ENCODE results near the gene BAZ2A. TPM values are rescaled to one million over a fixed set of nuclear protein-coding genes. Genes with fewer than 3 reads are reported as not detected.

BAZ2A gene
- total RNA-seq, 1 experiment from 2014 or later, result 115 TPM

DNA sequence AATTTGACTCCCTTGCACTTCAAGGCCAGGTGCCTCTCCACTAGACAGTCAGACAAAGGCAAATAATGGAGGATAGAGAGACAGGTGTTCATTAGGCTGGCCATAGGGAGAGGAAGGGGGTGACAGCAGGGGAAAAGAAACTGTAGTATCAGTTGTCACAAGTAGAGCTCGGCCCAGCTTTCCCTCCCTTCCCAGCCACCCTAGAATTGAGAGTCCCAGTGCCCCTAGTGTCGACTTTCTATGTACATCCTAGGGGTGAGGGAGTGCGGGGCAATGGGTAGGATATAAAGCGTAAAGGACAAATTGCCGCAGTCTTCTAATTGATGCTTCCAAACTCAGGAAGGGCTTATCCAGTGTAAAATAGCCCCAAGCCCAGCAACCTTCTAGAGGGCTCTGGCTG lies 39.0 kb downstream of the BAZ2A start:
- BruUV-seq (replicated peaks), result no TSS peak
- ChIA-PET POLR2A (ENCODE audit: unreplicated experiment) (no interaction called here), CTCF (interaction anchor here (0.8 kb wide), 1 partner anchor 77 kb away, joined by 3 read pairs; no protein-coding TSS in a partner anchor)
- Histone ChIP-seq H3K4me1 (replicated peaks; ENCODE audit: insufficient read depth) (no peaks in the 10 kb centered on the region), H3K27me3 (ENCODE audit: insufficient read depth, low read depth) (no peaks in the 10 kb centered on the region), H3K79me2 (ENCODE audit: low read depth) (no peaks in the 10 kb centered on the region), H3K36me3 (ENCODE audit: low read depth) (peaks cover 11% of the 10 kb centered on the region; the same call in 1 of the 2 replicates), H4K20me1 (ENCODE audit: insufficient read depth) (peaks cover 5% of the 10 kb centered on the region; the same call in 1 of the 2 replicates), H3K9me2 (ENCODE audit: insufficient read depth) (no peaks in the 10 kb centered on the region), H3K9me3 (ENCODE audit: insufficient read depth, low read depth) (no peaks in the 10 kb centered on the region), H2AFZ (no peak overlapping the region), H3K4me2 (no peak overlapping the region), H3F3A (ENCODE audit: insufficient read depth, low read depth) (peaks cover 42% of the 10 kb centered on the region), H3K27ac (no peak overlapping the region), H3K4me3 (no peak overlapping the region)
- intact Hi-C loops (cut with micrococcal nuclease; ENCODE audit: unreplicated experiment), result no loop called here
- DNase-seq, result no peak
- no peak for TF ChIP-seq EZH2 (IDR thresholded peaks at IDR 0.05; ENCODE audit: low read depth)
- TF ChIP-seq, protein P1, sequence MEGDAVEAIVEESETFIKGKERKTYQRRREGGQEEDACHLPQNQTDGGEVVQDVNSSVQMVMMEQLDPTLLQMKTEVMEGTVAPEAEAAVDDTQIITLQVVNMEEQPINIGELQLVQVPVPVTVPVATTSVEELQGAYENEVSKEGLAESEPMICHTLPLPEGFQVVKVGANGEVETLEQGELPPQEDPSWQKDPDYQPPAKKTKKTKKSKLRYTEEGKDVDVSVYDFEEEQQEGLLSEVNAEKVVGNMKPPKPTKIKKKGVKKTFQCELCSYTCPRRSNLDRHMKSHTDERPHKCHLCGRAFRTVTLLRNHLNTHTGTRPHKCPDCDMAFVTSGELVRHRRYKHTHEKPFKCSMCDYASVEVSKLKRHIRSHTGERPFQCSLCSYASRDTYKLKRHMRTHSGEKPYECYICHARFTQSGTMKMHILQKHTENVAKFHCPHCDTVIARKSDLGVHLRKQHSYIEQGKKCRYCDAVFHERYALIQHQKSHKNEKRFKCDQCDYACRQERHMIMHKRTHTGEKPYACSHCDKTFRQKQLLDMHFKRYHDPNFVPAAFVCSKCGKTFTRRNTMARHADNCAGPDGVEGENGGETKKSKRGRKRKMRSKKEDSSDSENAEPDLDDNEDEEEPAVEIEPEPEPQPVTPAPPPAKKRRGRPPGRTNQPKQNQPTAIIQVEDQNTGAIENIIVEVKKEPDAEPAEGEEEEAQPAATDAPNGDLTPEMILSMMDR (conservative IDR thresholded peaks at IDR 0.05), result no peak

DNA sequence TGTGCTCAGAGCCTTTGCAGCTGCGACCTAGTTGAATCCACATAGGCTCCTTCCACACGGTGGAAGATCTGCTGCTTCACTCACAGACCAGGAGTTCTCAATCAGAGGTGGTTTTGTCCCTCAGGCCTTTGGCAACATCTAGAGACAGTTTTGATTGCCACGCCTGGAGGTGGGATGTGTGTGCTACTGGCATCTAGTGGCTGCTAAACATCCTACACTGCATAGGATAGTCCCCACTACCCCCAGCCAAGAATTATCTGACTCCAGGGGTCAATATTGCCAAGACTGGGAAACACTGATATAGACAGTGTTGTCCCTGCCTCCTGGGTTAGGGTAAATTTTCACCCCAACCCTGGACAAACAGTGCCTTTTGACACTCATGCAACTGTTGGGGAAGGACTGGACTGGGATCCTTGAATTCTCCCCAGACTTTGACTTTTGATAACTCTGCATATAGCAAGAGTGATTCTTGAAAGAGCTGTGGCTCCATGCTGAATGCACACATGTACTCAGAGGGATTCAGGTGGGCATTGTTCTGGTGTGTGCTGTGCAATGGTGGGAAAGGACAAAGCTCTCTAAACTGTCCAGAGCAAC lies 39.8 kb downstream of the BAZ2A start:
- Histone ChIP-seq H3K9me2 (ENCODE audit: insufficient read depth) (no peaks in the 10 kb centered on the region), H3K79me2 (ENCODE audit: low read depth) (no peaks in the 10 kb centered on the region), H3K36me3 (ENCODE audit: low read depth) (peaks cover 15% of the 10 kb centered on the region), H3K9me3 (ENCODE audit: insufficient read depth, low read depth) (no peaks in the 10 kb centered on the region), H4K20me1 (ENCODE audit: insufficient read depth) (peaks cover 5% of the 10 kb centered on the region; the same call in 1 of the 2 replicates), H2AFZ (no peak overlapping the region), H3K4me3 (no peak overlapping the region), H3K27ac (no peak overlapping the region), H3F3A (ENCODE audit: insufficient read depth, low read depth) (peaks cover 34% of the 10 kb centered on the region), H3K27me3 (ENCODE audit: insufficient read depth, low read depth) (no peaks in the 10 kb centered on the region), H3K4me1 (replicated peaks; ENCODE audit: insufficient read depth) (no peaks in the 10 kb centered on the region), H3K4me2 (no peak overlapping the region)
- no peak for DNase-seq
- no TSS peak for BruUV-seq (replicated peaks)
- TF ChIP-seq, protein P1 (conservative IDR thresholded peaks at IDR 0.05), result 0 out of 2 replicates have a peak, but pooled peaks have one; percentile 28
- TF ChIP-seq EZH2 (IDR thresholded peaks at IDR 0.05; ENCODE audit: low read depth), result no peak
- ChIA-PET POLR2A (ENCODE audit: unreplicated experiment) (no interaction called here), CTCF (no interaction called here)
- intact Hi-C loops (cut with micrococcal nuclease; ENCODE audit: unreplicated experiment), result no loop called here

DNA sequence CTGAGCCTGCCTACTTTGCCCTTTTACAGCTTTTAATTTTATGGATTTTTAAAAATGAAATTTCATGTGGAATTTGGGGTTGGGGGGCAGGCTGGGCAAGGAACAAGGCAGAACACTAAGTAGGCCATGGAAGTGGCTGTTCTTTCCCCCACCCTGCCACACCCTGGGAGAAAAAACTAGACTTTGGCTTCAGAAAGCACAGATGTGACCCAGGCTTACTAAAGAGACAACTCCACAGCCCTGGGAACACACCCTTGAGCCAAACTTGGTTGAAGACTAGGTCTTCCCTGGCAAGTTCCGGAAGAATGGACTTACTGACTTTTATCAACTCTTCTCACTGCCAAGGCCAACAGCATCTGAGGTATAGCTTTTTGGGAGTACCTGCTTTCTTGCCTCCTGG lies 40.3 kb downstream of the BAZ2A start:
- ChIA-PET POLR2A (ENCODE audit: unreplicated experiment) (no interaction called here), CTCF (no interaction called here)
- intact Hi-C loops (cut with micrococcal nuclease; ENCODE audit: unreplicated experiment), result no loop called here
- Histone ChIP-seq H3K27me3 (ENCODE audit: insufficient read depth, low read depth) (no peaks in the 10 kb centered on the region), H3K4me3 (no peak overlapping the region), H3K9me3 (ENCODE audit: insufficient read depth, low read depth) (no peaks in the 10 kb centered on the region), H3K36me3 (ENCODE audit: low read depth) (peaks cover 16% of the 10 kb centered on the region), H3K79me2 (ENCODE audit: low read depth) (no peaks in the 10 kb centered on the region), H4K20me1 (ENCODE audit: insufficient read depth) (peaks cover 4% of the 10 kb centered on the region; the same call in 1 of the 2 replicates), H3K9me2 (ENCODE audit: insufficient read depth) (no peaks in the 10 kb centered on the region), H3K4me2 (no peak overlapping the region), H3F3A (ENCODE audit: insufficient read depth, low read depth) (peaks cover 28% of the 10 kb centered on the region), H3K27ac (no peak overlapping the region), H2AFZ (no peak overlapping the region), H3K4me1 (replicated peaks; ENCODE audit: insufficient read depth) (no peaks in the 10 kb centered on the region)
- no peak for DNase-seq
- no peak for TF ChIP-seq EZH2 (IDR thresholded peaks at IDR 0.05; ENCODE audit: low read depth)
- no TSS peak for BruUV-seq (replicated peaks)

DNA sequence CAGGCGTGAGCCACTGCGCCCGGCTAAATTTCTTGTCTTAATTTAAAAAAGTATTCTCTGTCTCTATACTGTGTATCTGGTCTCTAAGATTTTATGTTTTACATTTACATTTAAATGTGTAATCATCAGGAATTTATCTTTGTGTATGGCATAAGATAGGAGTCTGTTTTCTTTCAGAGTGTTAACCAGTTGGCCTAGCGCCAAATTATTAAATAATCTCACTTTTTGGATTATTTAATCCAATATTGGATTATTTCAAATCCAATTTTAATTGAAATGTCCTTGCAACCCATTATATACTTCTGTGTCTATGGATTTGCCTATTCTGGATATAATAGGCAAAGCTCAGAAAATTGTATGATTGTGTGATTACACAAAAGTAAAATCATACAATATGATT lies 45.0 kb downstream of the BAZ2A start:
- BruUV-seq (replicated peaks), result no TSS peak
- no peaks in the 10 kb centered on the region for H3K9me3 ChIP-seq (ENCODE audit: insufficient read depth, low read depth)
- no peaks in the 10 kb centered on the region for H3K27me3 ChIP-seq (ENCODE audit: insufficient read depth, low read depth)
- H3K27ac ChIP-seq, result no peak overlapping the region
- H3F3A ChIP-seq (ENCODE audit: insufficient read depth, low read depth), result peaks cover 31% of the 10 kb centered on the region
- H3K36me3 ChIP-seq (ENCODE audit: low read depth), result peaks cover 33% of the 10 kb centered on the region
- no peak overlapping the region for H3K4me2 ChIP-seq
- POLR2A ChIA-PET (ENCODE audit: unreplicated experiment), result interaction anchor here (0.5 kb wide), 1 partner anchor 157 kb away, joined by 6 read pairs; no protein-coding TSS in a partner anchor
- no peaks in the 10 kb centered on the region for H3K9me2 ChIP-seq (ENCODE audit: insufficient read depth)
- H2AFZ ChIP-seq, result no peak overlapping the region
- CTCF ChIA-PET, result no interaction called here
- no peaks in the 10 kb centered on the region for H3K79me2 ChIP-seq (ENCODE audit: low read depth)
- DNase-seq, result no peak
- H3K4me3 ChIP-seq, result no peak overlapping the region
- intact Hi-C loops (cut with micrococcal nuclease; ENCODE audit: unreplicated experiment), result no loop called here
- H4K20me1 ChIP-seq (ENCODE audit: insufficient read depth), result no peaks in the 10 kb centered on the region
- peaks cover 28% of the 10 kb centered on the region for H3K4me1 ChIP-seq (replicated peaks; ENCODE audit: insufficient read depth)
- TF ChIP-seq EZH2 (IDR thresholded peaks at IDR 0.05; ENCODE audit: low read depth), result no peak
- TF ChIP-seq, protein P1 (conservative IDR thresholded peaks at IDR 0.05), result no peak
